IPS-18a (cell line): Measurements from ENCODE around the gene SEL1L2.
"Not testable (repeated sequence)": the region's sequence is repeated elsewhere in the genome, so short reads cannot be mapped to it uniquely, and the experiment has no call there.

Experiments used
- H3K27ac ChIP-seq: one replicate; pipeline ENCODE4 v1.5.1; 2013; ENCODE audit warnings: low read length
- H3K27me3 ChIP-seq: one replicate; pipeline ENCODE4 v1.6.1; 2013; ENCODE audit warnings: mild to moderate bottlenecking, low read length; ENCODE audit not compliant: control insufficient read depth, insufficient read depth
- H3K36me3 ChIP-seq: one replicate; pipeline ENCODE4 v1.6.1; 2013; ENCODE audit warnings: low read depth, low read length; ENCODE audit not compliant: control insufficient read depth
- H3K4me1 ChIP-seq: one replicate; pipeline ENCODE4 v1.6.1; 2013; ENCODE audit warnings: low read depth, low read length; ENCODE audit not compliant: control insufficient read depth
- H3K4me3 ChIP-seq: one replicate; pipeline ENCODE4 v1.5.1; 2013; ENCODE audit warnings: low read length
- H3K9ac ChIP-seq: one replicate; pipeline ENCODE4 v1.6.1; 2013; ENCODE audit warnings: mild to moderate bottlenecking, low read length, moderate library complexity
- H3K9me3 ChIP-seq: one replicate; pipeline ENCODE4 v1.6.1; 2013; ENCODE audit warnings: low read depth, low read length; ENCODE audit not compliant: control insufficient read depth

Gene SEL1L2

GRCh38 chr20:13991955-13992354 is 1.5 kb upstream of the SEL1L2 start:
- not testable (repeated sequence) for H3K9ac ChIP-seq, H3K4me1 ChIP-seq, H3K9me3 ChIP-seq, H3K4me3 ChIP-seq, H3K36me3 ChIP-seq, H3K27ac ChIP-seq
- peaks cover 11% of the 10 kb centered on the region for H3K27me3 ChIP-seq

- Histone ChIP-seq H3K36me3 (no peaks in the 10 kb centered on the region), H3K9ac (no peak overlapping the region), H3K9me3 (no peaks in the 10 kb centered on the region), H3K27me3 (peaks cover 5% of the 10 kb centered on the region), H3K4me3 (no peak overlapping the region), H3K27ac (no peak overlapping the region), H3K4me1 (peaks cover 6% of the 10 kb centered on the region)
These were observed 897 bp upstream of the SEL1L2 start for GRCh38 chr20:13991311-13991710.

- Histone ChIP-seq H3K9me3 (no peaks in the 10 kb centered on the region), H3K4me3 (no peak overlapping the region), H3K27ac (no peak overlapping the region), H3K36me3 (no peaks in the 10 kb centered on the region), H3K4me1 (no peaks in the 10 kb centered on the region), H3K27me3 (no peaks in the 10 kb centered on the region), H3K9ac (no peak overlapping the region)
These were observed 6.2 kb downstream of the SEL1L2 start for GRCh38 chr20:13984211-13984610.

- Histone ChIP-seq H3K4me3 (no peak overlapping the region), H3K9me3 (no peaks in the 10 kb centered on the region), H3K27ac (no peak overlapping the region), H3K27me3 (no peaks in the 10 kb centered on the region), H3K4me1 (no peaks in the 10 kb centered on the region), H3K9ac (no peak overlapping the region), H3K36me3 (no peaks in the 10 kb centered on the region)
These were observed 29.9 kb downstream of the SEL1L2 start for GRCh38 chr20:13960525-13960924.

GRCh38 chr20:13960119-13960518 is 30.3 kb downstream of the SEL1L2 start:
- Histone ChIP-seq H3K9ac (no peak overlapping the region), H3K36me3 (no peaks in the 10 kb centered on the region), H3K9me3 (no peaks in the 10 kb centered on the region), H3K27me3 (no peaks in the 10 kb centered on the region), H3K4me1 (no peaks in the 10 kb centered on the region), H3K27ac (no peak overlapping the region), H3K4me3 (no peak overlapping the region)

GRCh38 chr20:13953227-13953626 is 37.2 kb downstream of the SEL1L2 start:
- no peak overlapping the region for H3K4me3 ChIP-seq
- H3K4me1 ChIP-seq: no peaks in the 10 kb centered on the region
- H3K27me3 ChIP-seq: no peaks in the 10 kb centered on the region
- no peak overlapping the region for H3K27ac ChIP-seq
- H3K9me3 ChIP-seq: no peaks in the 10 kb centered on the region
- no peak overlapping the region for H3K9ac ChIP-seq
- no peaks in the 10 kb centered on the region for H3K36me3 ChIP-seq

GRCh38 chr20:13947719-13948118 is 42.7 kb downstream of the SEL1L2 start:
- Histone ChIP-seq H3K9ac (no peak overlapping the region), H3K4me1 (no peaks in the 10 kb centered on the region), H3K9me3 (no peaks in the 10 kb centered on the region), H3K4me3 (no peak overlapping the region), H3K27ac (no peak overlapping the region), H3K36me3 (no peaks in the 10 kb centered on the region), H3K27me3 (no peaks in the 10 kb centered on the region)

GRCh38 chr20:13941031-13941430 is 49.4 kb downstream of the SEL1L2 start:
- H3K9ac ChIP-seq: no peak overlapping the region
- no peaks in the 10 kb centered on the region for H3K9me3 ChIP-seq
- H3K4me1 ChIP-seq: no peaks in the 10 kb centered on the region
- H3K27me3 ChIP-seq: no peaks in the 10 kb centered on the region
- H3K27ac ChIP-seq: no peak overlapping the region
- no peaks in the 10 kb centered on the region for H3K36me3 ChIP-seq
- H3K4me3 ChIP-seq: no peak overlapping the region

- Histone ChIP-seq H3K9ac (no peak overlapping the region), H3K4me3 (no peak overlapping the region), H3K9me3 (no peaks in the 10 kb centered on the region), H3K27me3 (no peaks in the 10 kb centered on the region), H3K36me3 (no peaks in the 10 kb centered on the region), H3K27ac (no peak overlapping the region), H3K4me1 (no peaks in the 10 kb centered on the region)
These were observed 53.4 kb downstream of the SEL1L2 start for GRCh38 chr20:13936781-13937576.

GRCh38 chr20:13934992-13935894 is 55.2 kb downstream of the SEL1L2 start:
- Histone ChIP-seq H3K4me3 (no peak overlapping the region), H3K9me3 (no peaks in the 10 kb centered on the region), H3K27me3 (no peaks in the 10 kb centered on the region), H3K36me3 (no peaks in the 10 kb centered on the region), H3K4me1 (no peaks in the 10 kb centered on the region), H3K27ac (no peak overlapping the region), H3K9ac (no peak overlapping the region)

GRCh38 chr20:13930281-13930680 is 60.1 kb downstream of the SEL1L2 start:
- no peaks in the 10 kb centered on the region for H3K27me3 ChIP-seq
- no peaks in the 10 kb centered on the region for H3K36me3 ChIP-seq
- H3K9ac ChIP-seq: no peak overlapping the region
- H3K4me3 ChIP-seq: no peak overlapping the region
- no peaks in the 10 kb centered on the region for H3K4me1 ChIP-seq
- H3K27ac ChIP-seq: no peak overlapping the region
- H3K9me3 ChIP-seq: no peaks in the 10 kb centered on the region
